HG03432 (cell line): ENCODE measurements around the gene CISD3.
A peak's percentile ranks its signal among the peaks of the same experiment; 100 is the strongest.

Experiments
- ATAC-seq: cut with Tn5 transposase; IDR thresholded peaks from one replicate; pipeline ENCODE4 v1.9.1; 2021; ENCODE audit warnings: mild to moderate bottlenecking, moderate library complexity; ENCODE audit not compliant: unreplicated experiment

CISD3 gene

DNA sequence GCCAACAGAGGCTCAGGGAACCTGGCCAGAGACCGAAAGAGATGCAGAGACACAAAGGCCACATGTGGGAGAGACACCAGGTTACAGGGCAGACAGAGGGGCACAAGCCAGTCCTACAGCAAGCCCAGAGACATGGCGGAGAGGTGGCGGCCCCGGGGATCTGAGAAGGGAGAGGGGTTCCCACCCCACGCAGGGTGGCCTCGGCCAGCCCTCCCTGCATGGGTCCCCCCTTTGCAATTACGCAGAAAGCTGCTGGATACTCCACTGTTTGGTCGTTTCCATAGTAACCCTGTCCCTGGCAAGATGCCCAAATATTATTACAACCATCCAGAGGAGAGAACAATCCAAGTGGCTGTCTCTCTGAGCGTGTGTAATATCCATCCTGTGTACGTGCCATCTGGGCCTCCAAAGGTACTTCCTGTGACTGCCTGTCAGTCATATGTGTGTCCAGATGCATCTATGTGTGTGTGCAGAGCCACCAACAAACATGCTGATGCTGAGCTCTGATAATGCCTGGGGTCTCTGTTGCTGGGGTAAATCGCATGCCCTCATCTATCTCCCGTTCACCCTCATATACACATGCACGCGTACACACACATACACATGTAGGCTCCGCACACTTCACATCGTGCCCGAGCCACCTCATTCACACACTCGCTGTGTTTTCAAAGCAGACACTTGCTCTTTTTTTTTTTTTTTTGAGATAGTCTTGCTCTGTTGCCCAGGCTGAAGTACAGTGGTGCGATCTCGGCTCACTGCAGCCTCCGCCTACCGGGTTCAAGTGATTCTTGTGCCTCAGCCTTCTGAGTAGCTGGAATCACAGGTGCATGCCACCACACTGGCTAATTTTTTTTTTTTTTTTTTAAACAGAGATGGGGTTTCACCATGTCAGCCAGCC, 12.5 kb downstream of the CISD3 start:
- ATAC-seq: no peak

DNA sequence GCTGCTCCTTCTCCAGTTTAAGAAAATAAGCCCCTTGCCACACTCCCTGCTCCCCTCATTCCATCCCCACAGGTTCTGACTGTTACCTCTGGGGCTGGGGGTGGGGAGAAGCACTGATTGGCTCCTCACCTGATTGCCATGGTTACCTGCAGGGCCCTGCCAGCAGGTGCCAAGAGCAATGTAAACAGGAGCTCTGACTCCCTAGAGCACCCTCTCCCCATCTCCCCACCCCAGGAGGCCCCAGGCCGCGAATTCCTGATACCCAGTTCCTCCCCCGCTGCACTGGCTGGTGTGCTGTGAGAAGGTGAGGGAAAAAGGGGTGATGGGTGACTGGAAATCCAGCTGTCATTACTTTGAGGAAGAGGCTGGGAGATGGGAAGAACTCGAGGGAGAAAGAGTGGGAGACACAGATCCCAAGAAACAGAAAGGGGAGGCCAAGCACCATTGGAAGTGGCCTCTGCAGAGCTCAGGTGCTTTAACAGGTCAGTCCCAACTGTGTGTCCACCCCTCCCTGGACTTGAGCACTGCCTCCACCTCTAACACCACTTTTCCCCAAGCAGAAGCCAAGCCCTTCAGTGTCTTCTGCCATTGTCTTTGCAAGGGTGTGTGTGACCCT, 13.5 kb downstream of the CISD3 start:
- no peak for ATAC-seq

DNA sequence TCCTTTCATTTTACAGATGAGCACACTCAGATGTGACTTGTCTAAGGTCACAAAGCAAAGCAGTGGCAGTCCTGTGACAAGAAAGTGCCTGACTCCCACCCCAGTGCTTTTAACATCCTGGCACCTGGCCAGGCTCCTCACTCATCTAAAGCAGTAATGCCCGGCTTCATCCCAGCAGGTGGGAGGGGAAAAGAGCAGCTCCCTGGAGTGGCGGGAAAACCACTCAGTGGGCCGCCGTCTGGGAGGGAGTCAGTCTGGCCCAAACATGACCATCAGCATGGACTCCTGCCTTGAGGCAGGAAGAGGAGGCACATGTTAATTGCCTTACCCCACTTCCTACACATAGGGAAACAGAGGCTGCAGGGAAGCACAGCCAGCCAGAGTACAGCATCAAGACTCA, 15.4 kb downstream of the CISD3 start:
- no peak for ATAC-seq

DNA sequence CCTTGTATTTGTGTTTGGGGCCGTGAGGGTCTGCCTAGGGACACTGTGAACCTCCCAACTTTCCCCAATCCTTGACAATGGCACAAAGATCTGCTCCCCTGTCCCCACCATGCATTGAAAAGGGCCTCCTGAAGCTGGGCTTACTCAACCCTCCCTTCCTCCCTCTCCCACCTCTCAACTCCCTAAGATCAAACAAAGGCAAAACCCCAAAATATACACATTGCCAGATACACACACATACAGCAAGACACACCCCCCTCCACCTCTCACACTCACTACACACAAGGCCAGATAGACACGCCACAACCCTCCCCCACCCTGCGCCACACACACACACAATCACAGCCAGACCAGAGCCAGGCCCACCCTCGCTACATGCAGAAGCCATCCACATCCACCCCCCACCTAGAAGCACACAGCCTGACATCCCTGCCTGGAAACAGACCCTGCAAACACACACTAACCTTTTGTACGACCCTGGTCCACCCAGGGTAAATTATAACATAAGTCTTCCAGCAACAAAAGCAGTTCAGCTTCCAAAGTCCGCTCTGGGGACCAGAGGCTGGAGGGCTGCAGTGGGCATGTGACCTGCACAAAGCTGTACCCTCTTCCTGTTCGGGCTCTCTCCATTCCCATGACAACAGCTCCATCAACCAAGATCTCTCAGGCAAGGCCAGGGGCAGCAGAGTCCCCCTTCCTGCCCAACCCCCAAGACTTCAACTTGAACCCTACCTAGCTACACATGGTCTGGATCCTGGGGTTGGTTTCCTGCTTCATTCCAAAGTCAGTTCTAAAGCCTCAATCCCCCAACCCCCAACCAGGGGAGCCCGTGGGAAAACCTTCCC, 16.1 kb downstream of the CISD3 start:
- no peak for ATAC-seq

DNA sequence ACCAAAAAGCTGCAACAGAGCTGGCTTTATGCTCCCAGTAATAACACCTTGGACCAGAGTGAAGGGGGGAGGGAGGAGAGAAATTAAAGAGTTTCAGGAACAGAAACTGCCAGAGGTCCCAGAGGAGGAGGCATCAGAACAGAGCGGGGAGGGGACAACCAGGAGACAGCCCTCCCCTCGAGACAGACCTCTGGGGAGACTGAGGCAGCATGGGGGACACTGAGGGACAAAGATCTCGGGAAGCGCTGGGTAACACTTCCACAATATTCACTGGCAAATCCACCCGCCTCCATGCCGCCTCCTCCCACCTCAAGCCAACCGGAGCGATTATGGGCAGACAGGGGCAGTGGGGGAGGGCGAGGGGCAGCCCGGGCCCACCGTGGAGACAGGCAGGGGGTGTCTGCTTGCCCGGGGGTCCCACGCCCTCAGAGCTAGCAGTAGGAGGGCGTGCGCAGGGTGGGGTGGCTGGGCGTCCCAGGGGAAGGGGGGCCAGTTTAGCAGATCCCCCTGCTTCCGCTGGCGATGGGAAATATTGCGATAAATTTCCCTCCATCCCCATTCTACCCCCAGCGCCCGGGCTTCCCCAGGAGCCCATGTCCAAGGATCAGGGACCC, 16.8 kb downstream of the CISD3 start:
- ATAC-seq: no peak

DNA sequence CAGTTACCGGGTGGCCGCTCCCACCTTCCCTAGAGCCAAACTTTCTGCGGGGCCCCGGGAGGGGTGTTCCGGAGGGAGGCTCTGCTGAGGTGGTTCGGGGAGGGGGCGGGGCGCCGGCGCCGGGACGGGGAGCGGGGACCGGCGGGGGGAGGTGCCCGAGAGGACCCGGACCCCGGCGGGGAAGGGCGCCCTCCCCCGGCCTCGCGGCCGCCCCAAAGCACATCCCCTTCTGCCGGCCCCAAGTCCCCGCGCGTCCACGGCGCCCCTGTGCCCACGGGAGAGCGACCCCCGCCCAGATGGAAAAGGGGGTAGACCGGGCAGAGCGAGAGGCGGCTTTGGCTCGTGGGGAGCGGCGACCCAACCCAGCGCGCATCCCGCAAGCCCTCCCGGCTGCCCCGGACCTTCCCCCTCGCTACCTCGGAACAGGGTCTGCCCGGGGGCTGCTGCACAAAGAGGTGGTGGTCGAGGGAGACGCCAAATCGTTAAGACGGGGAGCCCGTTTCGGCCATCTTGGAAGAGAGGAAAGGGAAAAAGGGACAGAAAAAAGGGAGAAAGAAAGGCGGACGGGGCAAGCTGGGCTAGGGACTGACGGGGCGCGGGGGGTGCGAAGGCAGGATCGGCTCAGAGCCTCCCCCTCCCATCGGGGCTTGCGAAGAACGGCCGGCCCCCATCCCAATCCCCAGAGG, 17.5 kb downstream of the CISD3 start:
- no peak for ATAC-seq

DNA sequence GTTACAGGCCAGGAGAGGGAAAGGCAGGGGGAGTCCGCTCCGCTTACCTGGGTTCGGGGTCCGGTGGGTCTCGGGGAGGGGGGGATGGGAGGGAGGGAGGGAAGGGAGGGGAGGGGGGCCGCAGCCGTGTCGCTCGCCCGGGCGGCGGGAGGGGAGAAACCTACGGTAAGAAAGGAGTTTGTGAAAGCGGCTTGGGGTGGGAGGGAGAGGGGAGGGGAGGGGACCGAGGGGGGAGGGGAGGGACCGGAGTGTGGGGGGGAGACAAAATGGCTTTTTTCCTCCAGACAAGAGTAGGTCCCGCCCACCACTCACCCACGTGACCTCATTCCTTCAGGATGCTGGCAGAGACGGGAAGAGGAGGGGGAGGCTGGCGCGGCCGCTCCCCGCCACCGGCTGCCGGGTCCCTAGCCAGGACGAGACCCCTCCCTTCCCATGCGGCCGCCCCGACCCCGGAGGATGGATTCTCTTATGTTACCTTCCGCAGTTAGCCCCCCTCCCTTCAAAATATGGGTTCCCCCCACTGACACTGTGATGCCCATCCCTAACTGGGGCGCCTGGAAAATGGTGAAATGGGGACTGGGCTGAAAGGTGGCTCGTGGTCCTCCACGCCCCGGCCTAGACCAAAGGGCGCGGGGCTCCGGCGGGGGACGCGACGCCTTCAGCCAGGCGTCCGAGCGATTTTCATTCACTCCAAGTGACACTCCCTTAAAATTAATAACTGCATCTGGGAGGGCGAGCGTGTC, 18.2 kb downstream of the CISD3 start, which contains the start of gene PCGF2:
Gene PCGF2, minus strand, starts transcription at position 188 of the 743 bp plus-strand sequence. CDS start 7,934 bp downstream, outside the sequence.
- no peak for ATAC-seq

DNA sequence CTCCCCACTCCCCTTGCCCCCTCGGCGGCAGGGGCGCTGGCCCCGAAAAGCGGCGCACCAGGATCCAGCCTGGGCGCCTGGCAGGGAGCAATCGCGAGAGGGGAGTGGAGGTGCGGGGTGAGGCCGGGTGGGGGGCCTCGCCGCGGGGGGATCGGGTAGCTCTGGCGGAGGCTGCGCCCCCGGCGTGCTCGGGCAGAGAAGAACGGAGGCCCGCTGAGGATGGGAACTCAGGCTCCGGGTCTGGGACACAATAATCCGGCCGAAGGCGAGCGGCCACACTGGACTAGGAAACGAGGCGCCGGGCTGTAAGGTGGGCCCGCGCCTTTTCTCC, 18.7 kb downstream of the CISD3 start:
- ATAC-seq: no peak

DNA sequence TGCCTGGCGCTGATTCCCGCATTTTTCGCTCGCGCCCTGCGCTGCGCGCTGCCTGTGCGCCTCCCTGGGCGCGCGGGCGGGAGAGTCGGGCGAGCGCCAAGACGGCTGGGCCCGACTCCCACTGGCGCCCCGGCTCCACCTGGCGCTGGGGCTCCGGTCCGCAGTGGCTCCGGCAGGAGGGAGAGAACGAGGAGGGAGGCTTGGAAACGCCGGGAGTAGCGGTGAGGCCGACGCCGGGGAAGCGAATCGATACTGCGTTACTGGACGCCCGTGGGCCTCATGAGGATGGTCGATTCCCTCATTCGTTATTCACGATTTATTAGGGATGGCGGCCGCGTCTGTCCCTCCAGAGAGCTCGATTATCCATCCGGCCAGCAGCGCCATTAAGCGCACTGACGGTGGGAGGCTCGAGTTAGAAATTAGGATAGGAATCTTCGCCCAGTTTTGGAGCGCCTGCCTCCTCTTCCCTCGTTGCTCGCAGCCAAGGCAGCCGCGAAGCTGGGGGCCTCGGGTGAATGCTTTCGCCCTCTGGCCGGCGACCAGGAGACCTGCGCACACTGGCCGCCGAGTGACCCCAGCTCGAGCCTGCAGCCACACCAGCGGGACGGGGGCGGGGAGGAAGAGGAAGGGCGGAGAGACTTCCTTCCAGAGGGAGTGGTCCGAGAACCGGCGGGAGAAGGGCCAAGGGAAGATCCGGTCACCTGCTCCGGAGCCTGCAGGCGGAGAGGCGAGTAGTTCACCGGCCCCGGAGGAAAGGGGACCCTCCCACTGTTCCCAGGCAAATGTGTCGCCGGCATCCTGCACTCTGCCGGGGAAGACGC, 19.3 kb downstream of the CISD3 start:
- no peak for ATAC-seq

DNA sequence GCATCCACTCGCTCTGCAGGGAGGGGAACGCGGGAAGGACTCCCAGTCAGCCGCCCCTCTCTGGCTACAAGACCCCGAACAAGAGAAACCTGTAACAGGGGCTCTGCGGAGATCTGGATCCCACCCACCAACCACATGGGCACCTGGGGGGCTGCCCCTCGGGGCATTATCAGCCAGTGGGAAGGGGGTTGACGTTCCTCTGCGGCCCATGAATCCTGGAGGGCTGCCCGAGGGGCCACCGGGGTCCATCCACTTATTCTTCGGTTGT, 19.8 kb downstream of the CISD3 start:
- no peak for ATAC-seq

DNA sequence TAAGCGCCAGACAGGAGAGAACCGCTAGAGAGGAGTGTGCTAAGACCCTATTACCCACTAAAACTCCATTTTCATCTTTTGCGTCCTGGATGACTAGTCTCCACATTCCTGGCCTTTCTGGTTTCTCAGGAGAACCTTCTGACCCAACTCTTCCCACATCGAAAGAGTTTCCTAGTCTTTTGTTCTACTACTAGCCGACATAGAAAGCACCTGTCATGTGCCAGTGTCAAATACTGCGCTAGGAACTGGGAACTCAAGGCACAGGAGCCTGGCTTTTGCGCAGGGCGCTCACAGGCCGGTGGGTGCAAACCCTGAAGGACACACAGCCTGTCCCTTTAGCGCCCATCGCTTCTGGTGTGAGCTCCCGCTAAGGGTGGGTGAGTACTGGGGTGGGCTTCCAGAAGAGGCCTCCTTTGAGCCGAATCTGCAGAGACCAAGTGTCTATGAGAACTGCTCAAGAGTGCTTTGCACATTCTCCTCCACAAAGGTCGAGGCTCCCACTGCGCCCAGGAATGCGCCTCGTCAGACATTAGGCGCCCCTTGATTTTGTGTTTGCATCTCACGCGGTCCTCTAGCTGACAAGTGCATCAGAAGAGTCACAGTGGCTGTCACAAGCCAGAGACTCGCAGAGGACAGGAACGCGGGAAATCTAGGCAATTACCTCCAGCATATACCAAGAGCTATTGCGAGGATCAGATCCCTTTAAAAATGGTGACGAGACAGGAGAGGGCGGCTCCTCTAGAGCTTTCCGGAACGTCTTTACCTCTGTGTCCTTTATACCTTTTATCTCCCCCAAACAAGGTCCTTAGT, 20.4 kb downstream of the CISD3 start:
- no peak for ATAC-seq

DNA sequence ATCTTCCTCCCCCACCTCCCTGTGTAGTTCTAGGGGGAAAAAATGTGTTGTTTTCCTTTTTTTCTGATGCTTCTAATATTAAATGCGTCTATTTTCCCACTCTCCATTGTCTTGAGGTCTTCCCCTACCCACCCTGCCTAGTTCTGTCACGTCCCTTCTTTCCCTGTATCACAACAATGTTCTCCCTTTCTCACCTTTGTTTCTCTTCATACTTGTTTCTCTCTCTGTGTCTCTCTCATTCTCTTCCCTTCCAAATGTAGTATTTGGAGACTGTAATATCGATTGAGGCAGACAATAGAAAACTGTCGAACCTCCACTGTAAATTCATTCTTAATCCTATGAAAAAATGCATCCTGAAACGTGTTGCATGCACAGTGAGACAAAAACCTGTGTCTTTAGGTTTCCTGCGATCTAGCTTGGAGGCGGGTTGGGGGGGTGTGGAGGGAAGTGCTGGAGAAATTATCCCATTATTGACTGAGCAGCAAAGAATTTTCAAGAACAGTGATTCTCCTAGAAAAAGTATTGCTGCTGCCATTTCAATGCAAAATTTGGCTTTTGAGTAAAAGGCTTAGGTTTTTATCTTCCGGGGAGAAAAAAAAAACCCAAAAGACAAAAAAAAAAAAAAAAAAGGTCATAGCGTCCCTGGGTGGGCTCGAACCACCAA, 21.1 kb downstream of the CISD3 start:
- no peak for ATAC-seq

DNA sequence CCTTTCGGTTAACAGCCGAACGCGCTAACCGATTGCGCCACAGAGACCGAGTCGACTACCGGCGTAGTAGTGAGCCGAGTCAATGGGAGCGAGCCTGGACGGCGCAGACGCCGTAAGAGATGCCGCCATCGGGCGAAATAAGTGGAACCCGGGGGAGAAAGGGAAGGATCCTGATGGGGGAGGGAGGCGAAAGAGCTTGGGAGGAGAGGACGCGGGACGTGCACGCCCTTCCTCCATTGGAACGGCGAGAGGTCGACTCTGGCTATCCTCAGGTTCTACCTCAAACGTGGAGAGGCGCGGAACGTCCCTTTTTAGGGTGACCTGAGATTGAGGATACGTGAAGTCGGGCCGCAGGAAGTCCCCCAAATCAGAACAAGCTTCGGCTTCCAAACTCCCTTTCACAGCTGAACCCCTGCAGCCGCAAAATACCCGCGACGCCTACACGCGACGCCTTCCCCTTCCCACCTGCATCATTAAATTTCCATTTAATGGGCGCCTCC, 21.7 kb downstream of the CISD3 start:
- ATAC-seq: peak; percentile 32

DNA sequence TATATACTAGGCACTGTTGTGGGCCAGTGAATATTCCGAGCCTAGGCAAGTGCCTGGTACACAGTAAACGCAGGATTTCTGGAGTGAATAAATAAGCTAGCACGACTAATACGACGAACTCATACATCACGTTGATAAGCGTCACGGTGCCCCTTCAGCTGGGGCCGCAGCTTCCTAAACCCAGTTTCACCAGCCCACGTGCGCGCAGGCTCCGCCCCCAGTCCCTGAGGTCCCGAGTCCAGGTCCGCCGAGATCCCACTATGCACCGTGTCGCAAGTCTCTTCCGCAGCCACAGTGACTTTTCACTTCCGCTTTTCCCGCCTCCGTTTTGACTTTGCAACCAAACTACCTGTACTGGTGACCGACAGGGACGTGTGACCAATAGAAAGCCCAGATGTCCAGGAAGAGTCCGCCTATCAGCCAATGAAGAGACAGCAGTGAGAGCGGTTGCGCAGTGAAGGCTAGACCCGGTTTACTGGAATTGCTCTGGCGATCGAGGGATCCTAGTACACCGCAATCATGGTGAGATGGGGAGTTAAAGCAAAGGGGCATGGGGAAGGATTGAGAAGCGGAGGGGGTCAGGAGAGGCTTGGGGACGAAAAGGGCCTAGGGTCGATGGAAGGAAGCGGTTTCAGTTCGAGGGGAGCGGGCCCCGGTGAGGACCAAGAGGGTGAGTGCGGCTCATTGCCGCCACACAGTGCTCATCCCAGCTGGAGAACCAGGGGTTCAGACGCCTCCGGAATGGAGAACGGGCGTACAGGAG, 22.3 kb downstream of the CISD3 start, which contains the start of gene PSMB3:
Gene PSMB3, plus strand, starts transcription at position 434 of the 763 bp plus-strand sequence. Its CDS starts 86 bp downstream, at position 520.
- ATAC-seq: peak; percentile 78

DNA sequence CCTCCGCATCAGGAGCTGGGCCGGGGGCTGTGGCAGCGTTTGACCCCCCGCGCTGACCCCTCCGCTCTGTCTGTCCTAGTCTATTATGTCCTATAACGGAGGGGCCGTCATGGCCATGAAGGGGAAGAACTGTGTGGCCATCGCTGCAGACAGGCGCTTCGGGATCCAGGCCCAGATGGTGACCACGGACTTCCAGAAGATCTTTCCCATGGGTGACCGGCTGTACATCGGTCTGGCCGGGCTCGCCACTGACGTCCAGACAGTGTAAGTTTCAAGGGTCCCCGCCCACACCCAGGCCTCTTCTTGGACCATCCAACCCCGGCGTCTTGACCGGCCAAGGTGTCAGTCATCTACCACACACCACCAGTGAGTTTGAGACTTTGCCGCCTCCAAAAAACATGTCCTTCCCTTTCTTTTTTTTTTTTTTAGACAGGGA, 22.9 kb downstream of the CISD3 start:
- no peak for ATAC-seq

DNA sequence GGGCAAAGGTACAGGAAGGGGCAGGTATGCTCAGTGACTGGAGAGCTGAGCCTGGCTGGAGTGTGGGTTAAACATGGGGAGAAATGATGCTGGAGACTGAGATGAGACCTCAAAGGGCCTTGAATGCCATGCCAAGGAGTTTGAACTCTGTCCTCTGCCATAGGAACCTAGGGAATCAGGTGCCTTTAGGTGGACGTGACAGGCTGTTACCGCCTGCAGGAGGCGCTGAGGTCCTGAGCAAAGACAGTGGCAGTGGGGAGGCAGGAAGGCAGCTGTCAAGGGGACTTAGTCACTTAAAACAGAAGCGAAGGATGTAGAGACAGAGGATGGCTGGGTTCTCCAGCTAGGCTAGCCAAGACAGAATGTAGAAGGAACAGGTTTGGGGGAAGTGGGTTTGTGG, 31.5 kb downstream of the CISD3 start:
- ATAC-seq: no peak

DNA sequence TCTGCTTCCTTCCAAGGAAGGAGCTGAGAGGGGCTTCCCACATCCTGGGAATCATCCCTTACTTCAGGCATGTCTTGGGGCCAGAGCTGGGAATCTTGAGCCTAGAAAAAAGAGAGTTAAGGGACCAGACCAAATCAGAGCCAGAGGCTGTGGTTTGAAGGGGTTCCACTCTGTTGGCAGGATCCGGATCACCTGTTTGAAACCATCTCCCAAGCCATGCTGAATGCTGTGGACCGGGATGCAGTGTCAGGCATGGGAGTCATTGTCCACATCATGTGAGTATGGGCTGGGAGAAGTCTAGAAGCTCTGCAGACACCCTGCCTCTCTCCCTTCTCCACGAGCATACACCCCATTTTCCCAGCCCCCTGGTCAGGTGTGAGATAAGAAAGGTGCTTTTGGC, 32.1 kb downstream of the CISD3 start:
- ATAC-seq: no peak
